GM18868 (cell line): ENCODE data around the gene UVRAG.
"Not testable (repeated sequence)": the region's sequence is repeated elsewhere in the genome, so short reads cannot be mapped to it uniquely, and the experiment has no call there.

Source experiments
- ATAC-seq: cut with Tn5 transposase; IDR thresholded peaks from one replicate; pipeline ENCODE4 v1.9.1; 2021; ENCODE audit warnings: mild to moderate bottlenecking, moderate library complexity; ENCODE audit not compliant: unreplicated experiment

The UVRAG gene

GRCh38 chr11:75946531-75947530 lies 131.8 kb downstream of the UVRAG start:
- peak; percentile 53 for ATAC-seq

GRCh38 chr11:75949023-75949672 lies 134.1 kb downstream of the UVRAG start:
- no peak for ATAC-seq

- ATAC-seq = no peak
These were observed 135.1 kb downstream of the UVRAG start for GRCh38 chr11:75950141-75950540.

GRCh38 chr11:75954039-75954438 lies 139.0 kb downstream of the UVRAG start:
- ATAC-seq = no peak

GRCh38 chr11:75955443-75955842 lies 140.4 kb downstream of the UVRAG start:
- ATAC-seq = no peak

GRCh38 chr11:75959540-75959939 lies 144.5 kb downstream of the UVRAG start:
- ATAC-seq = no peak

GRCh38 chr11:75964071-75964470 lies 149.1 kb downstream of the UVRAG start:
- no peak for ATAC-seq

GRCh38 chr11:75966537-75967287 lies 151.7 kb downstream of the UVRAG start:
- ATAC-seq = no peak

GRCh38 chr11:75968021-75968625 lies 153.1 kb downstream of the UVRAG start:
- ATAC-seq = no peak

- ATAC-seq = no peak
These were observed 154.8 kb downstream of the UVRAG start for GRCh38 chr11:75969626-75970308.

GRCh38 chr11:75973710-75974109 lies 158.7 kb downstream of the UVRAG start:
- not testable (repeated sequence) for ATAC-seq

- not testable (repeated sequence) for ATAC-seq
These were observed 164.1 kb downstream of the UVRAG start for GRCh38 chr11:75979075-75979474.

GRCh38 chr11:75979479-75980027 lies 164.5 kb downstream of the UVRAG start:
- ATAC-seq = not testable (repeated sequence)

GRCh38 chr11:75980031-75980430 lies 165.0 kb downstream of the UVRAG start:
- no peak for ATAC-seq

- no peak for ATAC-seq
These were observed 166.5 kb downstream of the UVRAG start for GRCh38 chr11:75981546-75981945.

GRCh38 chr11:75982309-75982708 lies 167.3 kb downstream of the UVRAG start:
- ATAC-seq = no peak

GRCh38 chr11:75986966-75987365 lies 172.0 kb downstream of the UVRAG start:
- ATAC-seq = no peak

- ATAC-seq = no peak
These were observed 178.1 kb downstream of the UVRAG start for GRCh38 chr11:75993126-75993525.

- ATAC-seq = no peak
These were observed 179.6 kb downstream of the UVRAG start for GRCh38 chr11:75994616-75995015.
